HG02610 (cell line): Measurements from ENCODE around the gene PCMT1.
"Not testable (repeated sequence)": the region's sequence is repeated elsewhere in the genome, so short reads cannot be mapped to it uniquely, and the experiment has no call there.

Experiments
- ATAC-seq: cut with Tn5 transposase; IDR thresholded peaks from one replicate; pipeline ENCODE4 v1.9.1; 2021; ENCODE audit warnings: mild to moderate bottlenecking, moderate library complexity; ENCODE audit not compliant: unreplicated experiment

The PCMT1 gene

DNA sequence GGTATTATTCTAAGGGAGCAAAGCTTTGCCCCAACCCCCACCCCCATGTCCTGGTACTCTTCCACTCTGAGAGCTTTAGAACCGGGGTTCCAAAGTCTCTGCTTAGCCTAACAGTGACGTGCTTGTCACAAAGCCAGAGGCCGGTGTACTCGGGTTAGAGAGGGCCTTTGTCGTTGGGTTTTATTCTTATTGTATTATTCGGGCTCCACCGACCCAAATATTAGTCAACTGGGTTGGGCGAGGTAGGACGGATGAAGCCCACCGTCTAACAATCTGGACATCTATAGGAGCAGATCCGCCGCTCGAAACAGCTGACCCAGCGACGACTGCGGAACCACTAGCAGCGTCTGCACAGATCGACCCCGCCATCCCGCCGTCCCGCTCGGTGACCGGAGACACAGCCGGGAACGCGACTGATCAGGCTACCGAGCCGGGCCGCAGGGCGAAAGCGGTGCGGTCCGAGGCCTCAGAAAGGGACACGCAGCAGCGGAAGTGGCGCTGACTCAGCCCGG is 403 bp upstream of the PCMT1 start:
- peak; percentile 6 for ATAC-seq

DNA sequence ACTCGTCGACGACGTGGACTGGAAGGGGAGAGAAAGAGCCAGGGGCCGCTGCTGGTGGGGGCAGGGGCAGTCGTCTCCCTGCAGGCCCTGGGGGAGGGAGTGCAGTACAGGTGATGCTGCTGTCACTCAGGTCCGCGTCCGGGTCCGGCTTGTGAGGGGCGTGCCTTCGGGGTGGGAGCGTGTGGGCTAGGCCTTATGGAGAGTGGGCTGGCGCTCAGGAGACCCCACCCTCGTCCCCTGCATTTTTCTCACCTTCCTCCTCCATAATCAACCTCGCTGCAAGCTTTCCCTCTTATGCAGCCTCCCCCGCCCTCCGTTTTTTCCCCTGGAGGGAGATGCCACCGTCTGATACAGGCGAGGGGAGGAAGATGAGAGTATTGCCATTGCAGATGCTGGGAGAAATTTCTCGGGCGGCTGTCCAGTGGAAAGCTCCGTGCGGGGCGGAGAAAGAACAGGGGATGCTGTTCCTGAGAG is 632 bp downstream of the PCMT1 start:
- ATAC-seq: peak; percentile 39

DNA sequence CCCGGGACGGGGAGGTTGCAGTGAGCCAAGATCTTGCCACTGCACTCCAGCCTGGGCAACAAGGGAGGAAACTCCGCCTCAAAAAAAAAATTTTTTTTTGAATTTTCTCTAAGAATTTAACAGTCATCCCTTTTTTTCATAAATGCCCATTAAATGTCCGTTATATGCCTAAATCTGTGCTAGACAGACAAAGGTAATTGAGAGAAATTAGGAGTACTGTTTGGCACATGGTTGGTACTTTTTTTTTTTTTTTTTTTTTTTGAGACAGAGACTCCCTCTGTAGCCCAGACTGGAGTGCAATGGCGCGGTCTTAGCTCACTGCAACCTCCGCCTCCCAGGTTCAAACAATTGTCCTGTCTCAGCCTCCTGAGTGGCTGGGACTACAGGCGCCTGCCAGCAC is 1.7 kb downstream of the PCMT1 start:
- no peak for ATAC-seq

- not testable (repeated sequence) for ATAC-seq
These were observed 2.4 kb downstream of the PCMT1 start for GRCh38 chr6:149751920-149752319.

DNA sequence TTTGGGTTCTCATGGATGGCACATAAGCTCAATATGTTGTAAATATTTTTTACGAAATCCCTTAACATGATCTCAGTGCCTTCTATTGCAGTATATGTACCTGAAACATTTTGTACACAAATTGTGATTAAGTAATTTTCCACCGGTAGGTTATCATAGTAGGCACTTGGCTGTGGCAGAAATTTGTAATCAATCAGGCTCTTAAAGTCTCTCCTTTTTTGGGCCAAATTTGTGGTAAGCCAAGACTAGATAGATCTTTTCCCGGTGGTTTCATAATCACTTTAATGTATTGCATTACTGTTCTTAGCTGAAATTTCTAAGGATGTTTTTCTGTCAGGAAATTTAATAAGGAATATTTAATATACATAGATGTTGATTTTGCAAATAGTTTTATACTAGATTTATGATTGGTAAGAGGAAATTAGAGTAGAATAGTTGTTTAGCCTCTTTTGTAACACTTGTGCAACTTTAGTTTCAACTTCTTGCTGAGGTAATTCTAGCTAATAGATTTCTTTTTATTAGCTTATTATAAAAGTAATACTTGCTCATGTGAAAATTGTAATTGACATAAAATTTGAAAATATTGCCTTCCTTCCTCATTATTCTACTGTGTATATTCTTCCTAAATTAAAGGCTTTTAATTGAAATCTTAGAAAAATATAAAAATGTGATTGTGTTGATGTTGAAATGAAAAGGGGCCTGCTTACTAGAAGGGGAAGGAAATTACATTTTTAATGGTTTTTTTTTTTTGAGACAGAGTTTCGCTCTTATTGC is 3.2 kb downstream of the PCMT1 start:
- no peak for ATAC-seq

DNA sequence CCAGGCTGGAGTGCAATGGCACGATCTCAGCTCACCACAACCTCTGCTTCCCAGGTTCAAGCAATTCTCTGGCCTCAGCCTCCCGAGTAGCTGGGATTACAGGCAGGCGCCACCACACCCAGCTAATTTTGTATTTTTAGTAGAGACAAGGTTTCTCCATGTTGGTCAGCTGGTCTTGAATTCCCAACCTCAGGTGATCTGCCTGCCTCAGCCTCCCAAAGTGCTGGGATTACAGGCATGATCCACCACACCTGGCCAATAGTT is 3.8 kb downstream of the PCMT1 start:
- ATAC-seq: not testable (repeated sequence)

DNA sequence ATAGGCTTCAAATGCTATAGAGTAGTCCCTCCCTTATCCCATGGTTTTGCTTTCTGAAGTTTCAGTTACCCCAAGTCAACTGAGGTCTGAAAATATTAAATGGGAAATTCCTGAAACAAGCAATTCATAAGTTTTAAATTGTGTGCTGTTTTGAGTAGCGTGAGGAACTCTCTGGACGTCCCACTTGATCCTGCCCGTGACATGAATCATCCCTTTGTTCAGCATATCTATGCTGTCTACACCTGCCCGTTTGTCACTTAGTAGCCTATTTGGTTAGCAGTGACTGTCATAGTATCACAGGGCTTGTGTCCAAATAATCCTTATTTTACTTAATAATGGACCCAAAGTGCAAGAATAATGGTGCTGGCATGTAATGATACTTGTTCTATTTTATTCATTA is 5.0 kb downstream of the PCMT1 start:
- no peak for ATAC-seq

- ATAC-seq: peak; percentile 80
These were observed 6.0 kb downstream of the PCMT1 start for GRCh38 chr6:149755300-149756260.

DNA sequence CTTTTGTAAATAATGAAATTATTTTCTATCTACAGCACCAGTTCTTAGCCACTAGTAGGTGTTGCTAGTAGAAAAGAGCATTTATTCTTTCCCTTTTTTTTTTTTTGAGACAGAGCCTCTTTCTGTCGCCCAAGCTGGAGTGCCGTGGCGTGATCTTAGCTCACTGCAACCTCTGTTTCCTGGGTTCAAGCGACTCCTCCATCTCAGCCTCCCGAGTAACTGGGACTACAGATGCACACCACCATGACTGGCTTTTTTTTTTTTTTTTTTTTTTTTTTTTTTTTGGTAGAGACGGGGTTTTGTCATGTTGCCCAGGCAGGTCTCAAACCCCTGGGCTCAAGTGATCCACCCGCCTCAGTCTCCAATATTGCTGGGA is 6.7 kb downstream of the PCMT1 start:
- ATAC-seq: no peak

- ATAC-seq: peak; percentile 95
These were observed 11.9 kb downstream of the PCMT1 start for GRCh38 chr6:149761438-149761837.

DNA sequence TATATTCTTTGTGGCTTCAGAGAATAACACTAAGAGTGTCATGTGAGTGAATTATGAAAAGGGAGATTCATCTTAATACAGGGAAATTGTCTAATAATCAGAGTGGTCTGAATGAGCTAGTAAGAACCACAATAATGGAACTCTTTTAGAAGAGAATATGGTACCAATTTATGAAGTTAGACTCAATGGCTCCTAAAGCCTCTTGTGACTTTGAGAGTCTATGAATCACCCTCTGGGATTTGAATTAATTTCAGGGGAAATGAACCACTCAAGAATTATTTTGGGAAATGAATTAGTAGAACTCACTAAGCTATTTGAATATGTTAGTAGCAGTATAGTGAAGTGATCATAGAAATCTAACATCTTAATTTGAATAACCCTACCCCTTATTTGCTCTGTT is 14.3 kb downstream of the PCMT1 start:
- no peak for ATAC-seq

DNA sequence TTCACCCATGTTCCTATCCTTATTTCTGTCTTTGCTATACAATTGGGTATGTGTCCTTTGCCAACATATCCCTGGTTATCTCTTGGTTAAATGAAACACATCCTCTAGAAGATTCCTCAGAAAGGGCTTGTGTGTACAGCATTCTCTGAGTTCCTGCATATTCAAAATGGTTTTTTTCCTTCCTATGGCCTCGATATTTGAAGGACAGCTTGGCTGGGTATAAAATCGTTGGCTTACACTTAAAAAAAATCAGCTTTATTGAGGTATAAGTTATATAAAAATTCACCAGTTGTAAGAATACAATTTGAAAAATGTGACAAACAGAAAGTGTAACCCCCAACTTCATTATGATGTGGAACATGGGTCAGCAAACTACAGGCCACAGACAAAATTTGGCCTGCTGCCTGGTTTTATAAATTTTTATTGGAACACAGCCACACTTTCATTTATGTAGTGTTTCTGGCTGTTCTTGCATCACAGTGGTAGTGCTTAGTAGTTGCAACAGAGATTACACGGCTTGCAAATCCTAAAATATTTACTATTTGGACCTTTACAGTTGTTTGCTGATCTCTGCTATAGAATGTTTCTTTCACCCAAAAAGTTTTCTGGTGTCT is 16.7 kb downstream of the PCMT1 start:
- ATAC-seq: no peak

- no peak for ATAC-seq
These were observed 20.1 kb downstream of the PCMT1 start for GRCh38 chr6:149769676-149770075.

- no peak for ATAC-seq
These were observed 21.6 kb downstream of the PCMT1 start for GRCh38 chr6:149771185-149771584.

- ATAC-seq: no peak
These were observed 22.4 kb downstream of the PCMT1 start for GRCh38 chr6:149771925-149772324.

DNA sequence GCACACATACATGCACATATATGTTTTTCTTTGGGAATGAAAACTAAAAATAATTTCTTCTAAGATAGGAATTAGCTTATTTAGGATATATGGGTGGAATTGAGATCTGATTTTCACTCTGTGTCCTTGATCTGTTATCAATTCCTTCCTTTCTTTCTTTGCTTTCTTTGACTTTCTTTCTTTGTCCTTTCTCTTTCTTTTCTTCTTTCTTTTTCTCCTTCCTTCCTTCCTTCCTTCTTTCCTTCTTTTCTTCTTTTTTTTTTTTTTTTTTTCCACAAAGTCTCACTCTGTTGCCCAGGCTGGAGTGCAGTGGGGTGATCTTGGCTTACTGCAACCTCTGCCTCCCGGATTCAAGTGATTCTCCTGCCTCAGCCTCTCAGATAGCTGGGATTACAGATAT is 28.1 kb downstream of the PCMT1 start:
- ATAC-seq: no peak

DNA sequence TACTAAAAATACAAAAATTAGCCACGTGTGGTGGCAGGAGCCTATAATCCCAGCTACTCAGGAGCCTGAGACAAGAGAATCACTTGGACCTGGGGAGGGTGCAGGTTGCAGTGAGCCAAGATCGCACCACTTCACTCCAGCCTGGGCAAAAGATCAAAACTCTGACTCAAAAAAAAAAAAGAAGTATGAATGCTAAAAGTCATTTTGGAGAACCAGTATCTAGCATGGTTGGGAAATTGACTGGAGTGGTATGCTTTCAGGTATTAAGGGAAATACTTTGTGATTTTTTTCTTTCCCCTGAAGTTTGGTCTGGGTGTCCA is 30.1 kb downstream of the PCMT1 start:
- ATAC-seq: no peak

GRCh38 chr6:149781715-149782114 is 32.2 kb downstream of the PCMT1 start:
- no peak for ATAC-seq

DNA sequence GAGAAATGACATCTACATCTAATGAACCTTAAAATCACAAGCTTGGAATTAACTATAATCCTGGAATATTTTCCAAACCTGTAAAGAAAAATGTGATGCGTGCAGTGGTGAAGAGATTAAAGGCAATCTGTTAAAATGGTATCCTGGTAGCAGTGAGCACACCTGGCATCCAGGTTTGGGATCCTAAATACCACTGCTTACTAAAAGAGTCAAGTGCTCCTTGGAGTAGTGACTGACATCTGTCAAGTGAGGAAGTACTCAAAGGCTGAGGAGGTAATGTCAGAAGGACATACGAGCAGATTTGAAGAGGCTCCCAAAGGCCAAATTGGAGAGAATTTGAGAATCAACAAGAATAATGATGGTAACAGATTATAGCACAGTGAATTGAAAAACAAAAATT is 32.8 kb downstream of the PCMT1 start:
- no peak for ATAC-seq

- no peak for ATAC-seq
These were observed 34.0 kb downstream of the PCMT1 start for GRCh38 chr6:149783551-149783950.

- no peak for ATAC-seq
These were observed 56.6 kb downstream of the PCMT1 start for GRCh38 chr6:149806127-149806526.

- no peak for ATAC-seq
These were observed 60.3 kb downstream of the PCMT1 start for GRCh38 chr6:149809798-149810197.
